IPS DF 4.7 (cell line): ENCODE results near the gene SOX4.

Experiments used
- DNase-seq: peaks from one replicate; pipeline ENCODE4 v3.0.0-alpha.2; 2013; ENCODE audit warnings: low spot score; ENCODE audit errors: extremely low read depth

SOX4 gene

DNA sequence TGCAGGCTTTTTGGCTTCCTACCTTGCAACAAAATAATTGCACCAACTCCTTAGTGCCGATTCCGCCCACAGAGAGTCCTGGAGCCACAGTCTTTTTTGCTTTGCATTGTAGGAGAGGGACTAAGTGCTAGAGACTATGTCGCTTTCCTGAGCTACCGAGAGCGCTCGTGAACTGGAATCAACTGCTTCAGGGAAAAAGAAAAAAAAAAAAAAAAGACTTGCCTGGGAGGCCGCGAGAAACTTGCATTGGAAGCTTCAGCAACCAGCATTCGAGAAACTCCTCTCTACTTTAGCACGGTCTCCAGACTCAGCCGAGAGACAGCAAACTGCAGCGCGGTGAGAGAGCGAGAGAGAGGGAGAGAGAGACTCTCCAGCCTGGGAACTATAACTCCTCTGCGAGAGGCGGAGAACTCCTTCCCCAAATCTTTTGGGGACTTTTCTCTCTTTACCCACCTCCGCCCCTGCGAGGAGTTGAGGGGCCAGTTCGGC is 420 bp downstream of the SOX4 start:
- no peak for DNase-seq

DNA sequence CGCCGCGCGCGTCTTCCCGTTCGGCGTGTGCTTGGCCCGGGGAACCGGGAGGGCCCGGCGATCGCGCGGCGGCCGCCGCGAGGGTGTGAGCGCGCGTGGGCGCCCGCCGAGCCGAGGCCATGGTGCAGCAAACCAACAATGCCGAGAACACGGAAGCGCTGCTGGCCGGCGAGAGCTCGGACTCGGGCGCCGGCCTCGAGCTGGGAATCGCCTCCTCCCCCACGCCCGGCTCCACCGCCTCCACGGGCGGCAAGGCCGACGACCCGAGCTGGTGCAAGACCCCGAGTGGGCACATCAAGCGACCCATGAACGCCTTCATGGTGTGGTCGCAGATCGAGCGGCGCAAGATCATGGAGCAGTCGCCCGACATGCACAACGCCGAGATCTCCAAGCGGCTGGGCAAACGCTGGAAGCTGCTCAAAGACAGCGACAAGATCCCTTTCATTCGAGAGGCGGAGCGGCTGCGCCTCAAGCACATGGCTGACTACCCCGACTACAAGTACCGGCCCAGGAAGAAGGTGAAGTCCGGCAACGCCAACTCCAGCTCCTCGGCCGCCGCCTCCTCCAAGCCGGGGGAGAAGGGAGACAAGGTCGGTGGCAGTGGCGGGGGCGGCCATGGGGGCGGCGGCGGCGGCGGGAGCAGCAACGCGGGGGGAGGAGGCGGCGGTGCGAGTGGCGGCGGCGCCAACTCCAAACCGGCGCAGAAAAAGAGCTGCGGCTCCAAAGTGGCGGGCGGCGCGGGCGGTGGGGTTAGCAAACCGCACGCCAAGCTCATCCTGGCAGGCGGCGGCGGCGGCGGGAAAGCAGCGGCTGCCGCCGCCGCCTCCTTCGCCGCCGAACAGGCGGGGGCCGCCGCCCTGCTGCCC is 1.1 kb downstream of the SOX4 start:
- DNase-seq: no peak

DNA sequence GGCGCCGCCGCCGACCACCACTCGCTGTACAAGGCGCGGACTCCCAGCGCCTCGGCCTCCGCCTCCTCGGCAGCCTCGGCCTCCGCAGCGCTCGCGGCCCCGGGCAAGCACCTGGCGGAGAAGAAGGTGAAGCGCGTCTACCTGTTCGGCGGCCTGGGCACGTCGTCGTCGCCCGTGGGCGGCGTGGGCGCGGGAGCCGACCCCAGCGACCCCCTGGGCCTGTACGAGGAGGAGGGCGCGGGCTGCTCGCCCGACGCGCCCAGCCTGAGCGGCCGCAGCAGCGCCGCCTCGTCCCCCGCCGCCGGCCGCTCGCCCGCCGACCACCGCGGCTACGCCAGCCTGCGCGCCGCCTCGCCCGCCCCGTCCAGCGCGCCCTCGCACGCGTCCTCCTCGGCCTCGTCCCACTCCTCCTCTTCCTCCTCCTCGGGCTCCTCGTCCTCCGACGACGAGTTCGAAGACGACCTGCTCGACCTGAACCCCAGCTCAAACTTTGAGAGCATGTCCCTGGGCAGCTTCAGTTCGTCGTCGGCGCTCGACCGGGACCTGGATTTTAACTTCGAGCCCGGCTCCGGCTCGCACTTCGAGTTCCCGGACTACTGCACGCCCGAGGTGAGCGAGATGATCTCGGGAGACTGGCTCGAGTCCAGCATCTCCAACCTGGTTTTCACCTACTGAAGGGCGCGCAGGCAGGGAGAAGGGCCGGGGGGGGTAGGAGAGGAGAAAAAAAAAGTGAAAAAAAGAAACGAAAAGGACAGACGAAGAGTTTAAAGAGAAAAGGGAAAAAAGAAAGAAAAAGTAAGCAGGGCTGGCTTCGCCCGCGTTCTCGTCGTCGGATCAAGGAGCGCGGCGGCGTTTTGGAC is 2.0 kb downstream of the SOX4 start:
- no peak for DNase-seq

DNA sequence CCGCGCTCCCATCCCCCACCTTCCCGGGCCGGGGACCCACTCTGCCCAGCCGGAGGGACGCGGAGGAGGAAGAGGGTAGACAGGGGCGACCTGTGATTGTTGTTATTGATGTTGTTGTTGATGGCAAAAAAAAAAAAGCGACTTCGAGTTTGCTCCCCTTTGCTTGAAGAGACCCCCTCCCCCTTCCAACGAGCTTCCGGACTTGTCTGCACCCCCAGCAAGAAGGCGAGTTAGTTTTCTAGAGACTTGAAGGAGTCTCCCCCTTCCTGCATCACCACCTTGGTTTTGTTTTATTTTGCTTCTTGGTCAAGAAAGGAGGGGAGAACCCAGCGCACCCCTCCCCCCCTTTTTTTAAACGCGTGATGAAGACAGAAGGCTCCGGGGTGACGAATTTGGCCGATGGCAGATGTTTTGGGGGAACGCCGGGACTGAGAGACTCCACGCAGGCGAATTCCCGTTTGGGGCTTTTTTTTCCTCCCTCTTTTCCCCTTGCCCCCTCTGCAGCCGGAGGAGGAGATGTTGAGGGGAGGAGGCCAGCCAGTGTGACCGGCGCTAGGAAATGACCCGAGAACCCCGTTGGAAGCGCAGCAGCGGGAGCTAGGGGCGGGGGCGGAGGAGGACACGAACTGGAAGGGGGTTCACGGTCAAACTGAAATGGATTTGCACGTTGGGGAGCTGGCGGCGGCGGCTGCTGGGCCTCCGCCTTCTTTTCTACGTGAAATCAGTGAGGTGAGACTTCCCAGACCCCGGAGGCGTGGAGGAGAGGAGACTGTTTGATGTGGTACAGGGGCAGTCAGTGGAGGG is 2.8 kb downstream of the SOX4 start:
- DNase-seq: no peak

DNA sequence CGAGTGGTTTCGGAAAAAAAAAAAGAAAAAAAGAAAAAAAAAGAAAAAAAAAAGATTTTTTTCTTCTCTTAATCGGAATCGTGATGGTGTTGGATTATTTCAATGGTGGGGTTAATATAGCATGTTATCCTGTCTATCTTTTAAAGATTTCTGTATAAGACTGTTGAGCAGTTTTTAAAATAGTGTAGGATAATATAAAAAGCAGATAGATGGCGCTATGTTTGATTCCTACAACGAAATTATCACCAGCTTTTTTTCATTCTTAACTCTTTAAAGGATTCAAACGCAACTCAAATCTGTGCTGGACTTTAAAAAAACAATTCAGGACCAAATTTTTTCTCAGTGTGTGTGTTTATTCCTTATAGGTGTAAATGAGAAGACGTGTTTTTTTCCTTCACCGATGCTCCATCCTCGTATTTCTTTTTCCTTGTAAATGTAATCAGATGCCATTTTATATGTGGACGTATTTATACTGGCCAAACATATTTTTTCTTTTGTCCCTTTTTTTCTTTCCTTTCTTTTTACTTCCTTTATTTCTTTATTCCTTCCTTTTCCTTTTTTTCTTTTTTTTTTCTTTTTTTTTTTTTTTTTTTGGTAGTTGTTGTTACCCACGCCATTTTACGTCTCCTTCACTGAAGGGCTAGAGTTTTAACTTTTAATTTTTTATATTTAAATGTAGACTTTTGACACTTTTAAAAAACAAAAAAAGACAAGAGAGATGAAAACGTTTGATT is 3.6 kb downstream of the SOX4 start:
- no peak for DNase-seq

DNA sequence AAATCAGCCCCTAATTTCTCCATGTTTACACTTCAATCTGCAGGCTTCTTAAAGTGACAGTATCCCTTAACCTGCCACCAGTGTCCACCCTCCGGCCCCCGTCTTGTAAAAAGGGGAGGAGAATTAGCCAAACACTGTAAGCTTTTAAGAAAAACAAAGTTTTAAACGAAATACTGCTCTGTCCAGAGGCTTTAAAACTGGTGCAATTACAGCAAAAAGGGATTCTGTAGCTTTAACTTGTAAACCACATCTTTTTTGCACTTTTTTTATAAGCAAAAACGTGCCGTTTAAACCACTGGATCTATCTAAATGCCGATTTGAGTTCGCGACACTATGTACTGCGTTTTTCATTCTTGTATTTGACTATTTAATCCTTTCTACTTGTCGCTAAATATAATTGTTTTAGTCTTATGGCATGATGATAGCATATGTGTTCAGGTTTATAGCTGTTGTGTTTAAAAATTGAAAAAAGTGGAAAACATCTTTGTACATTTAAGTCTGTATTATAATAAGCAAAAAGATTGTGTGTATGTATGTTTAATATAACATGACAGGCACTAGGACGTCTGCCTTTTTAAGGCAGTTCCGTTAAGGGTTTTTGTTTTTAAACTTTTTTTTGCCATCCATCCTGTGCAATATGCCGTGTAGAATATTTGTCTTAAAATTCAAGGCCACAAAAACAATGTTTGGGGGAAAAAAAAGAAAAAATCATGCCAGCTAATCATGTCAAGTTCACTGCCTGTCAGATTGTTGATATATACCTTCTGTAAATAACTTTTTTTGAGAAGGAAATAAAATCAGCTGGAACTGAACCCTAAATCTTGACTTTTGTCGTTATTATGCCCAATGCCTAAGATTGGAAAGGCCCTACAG is 4.5 kb downstream of the SOX4 start:
- no peak for DNase-seq

DNA sequence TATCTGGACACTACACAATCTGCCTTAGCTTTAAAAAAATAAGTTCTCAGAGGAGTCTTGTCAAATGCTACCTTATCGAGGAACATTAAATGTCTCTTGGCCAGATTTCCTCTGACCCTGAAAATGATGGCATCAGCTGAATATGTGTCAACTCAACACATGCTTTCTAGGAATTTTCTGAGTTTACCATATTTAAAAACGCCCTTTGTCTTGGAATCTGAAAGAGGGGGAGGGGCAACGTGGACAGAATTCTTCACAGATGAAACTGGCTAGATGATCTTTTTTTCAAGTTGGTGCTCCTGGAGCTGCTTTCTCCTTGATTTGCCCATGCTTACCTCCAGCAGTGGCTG is 5.1 kb downstream of the SOX4 start:
- DNase-seq: no peak

DNA sequence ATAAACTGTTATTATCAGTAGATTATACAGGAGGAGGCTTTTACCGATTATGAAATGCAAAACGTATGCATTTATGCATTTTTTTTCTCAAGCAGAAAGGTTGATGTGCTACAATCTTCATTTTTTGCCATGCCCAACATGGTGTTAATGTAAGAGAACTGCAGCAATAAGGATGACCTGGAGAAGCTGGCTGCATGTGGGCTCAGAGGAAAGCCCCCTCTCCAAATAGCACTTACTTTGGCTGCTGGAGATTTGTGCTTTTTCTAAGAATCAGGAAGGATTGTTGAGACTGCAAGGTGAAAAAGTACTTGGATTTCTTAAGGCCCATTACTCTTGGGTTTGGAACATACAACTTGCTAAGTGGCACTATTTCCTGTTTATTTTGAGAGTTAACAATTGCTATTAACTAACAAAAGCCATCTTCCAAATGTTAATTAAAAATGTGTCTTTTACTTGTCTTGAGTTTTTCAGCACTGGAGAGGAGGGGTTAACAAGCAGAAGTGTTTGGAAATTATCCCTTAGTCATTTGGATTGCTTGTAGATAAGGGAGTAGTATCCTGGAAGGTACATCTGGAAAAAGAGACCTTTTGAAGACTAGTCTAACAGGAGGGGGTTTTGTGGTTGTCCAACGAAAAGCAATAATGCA is 5.6 kb downstream of the SOX4 start:
- DNase-seq: no peak

DNA sequence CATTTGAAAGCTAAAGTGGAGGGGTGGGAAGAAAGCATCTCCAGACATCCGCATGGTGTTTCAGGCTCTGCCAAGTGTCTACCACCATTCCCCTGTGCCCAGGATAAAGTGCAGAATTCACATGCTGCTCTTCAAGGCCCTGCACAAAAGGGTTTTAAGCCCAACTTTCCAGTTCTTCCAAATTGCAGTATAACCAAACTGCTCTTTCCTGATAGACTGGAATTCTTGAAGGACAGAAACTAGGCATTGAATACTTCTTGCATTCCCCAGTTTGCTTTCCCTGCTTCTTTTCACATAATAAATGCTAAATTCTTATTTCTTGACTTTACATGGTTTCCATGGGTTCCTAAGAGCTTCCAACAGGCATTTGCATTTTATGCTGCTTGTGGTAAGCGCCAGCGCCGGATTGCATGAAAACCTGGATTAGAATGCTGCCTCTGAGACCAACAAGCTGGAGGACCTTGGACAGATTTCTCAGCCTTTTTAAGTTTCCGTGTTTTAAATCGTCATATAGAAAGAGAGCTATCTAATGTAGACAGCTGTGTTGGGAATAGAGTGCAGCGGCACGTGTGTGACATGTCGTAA is 7.9 kb downstream of the SOX4 start:
- DNase-seq: no peak

DNA sequence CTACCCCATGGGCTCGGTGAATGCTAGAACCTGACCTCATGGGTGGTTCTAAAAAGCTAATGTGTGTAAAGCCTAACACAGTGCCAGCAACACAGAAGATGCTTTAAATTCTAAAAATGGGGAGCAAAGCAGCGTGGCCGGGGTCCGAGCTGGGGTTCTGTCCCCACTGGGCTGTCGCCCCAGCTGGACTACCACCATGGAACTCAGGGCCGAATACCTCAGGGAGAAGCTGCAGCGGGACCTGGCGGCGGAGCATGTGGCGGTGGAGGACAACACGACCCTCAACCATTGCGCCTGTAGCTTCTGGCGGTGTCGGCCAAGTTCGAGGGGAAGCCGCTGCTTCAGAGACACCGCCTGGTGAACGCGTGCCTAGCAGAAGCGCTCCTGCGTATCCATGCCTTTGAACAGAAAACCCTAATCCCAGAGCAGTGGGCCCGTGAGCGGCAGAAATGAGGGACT is 8.4 kb downstream of the SOX4 start:
- no peak for DNase-seq

DNA sequence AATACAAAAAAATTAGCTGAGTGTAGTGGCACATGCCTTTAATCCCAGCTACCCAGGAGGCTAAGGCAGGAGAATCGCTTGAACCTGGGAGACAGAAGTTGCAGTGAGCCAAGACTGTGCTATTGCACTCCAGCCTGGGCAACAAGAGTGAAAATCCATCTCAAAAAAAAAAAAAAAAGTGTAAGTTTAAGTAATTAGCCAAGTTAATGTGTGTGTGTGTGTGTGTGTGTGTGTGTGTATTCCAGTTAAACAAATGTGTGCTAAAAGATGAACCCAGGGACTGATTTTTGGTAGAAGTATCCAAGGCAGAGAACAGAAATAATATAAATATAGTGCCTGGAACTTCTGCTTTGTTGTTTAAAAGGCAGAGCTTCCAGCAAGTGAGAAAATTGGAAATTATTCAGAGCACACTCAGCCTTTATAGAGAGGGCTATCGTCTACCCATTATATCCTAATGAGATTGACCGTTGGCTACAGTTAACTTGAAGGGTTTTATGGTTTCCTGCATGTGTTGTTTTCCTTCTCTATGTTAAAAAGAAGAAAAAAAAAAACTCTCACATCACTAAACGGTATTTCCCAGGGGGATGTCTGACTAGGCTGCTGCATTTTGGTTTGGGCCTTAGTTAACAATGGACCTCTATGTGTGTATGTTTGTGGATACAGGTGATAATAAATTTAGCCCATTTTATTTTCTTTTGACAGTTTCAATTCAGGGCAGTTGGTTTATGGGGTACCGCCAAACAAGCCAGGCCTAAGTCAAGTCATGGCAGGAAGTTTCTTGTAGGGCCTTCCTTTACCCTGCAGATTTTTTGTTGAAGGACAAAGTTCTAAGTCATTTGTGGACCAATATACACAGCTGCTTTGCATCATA is 9.8 kb downstream of the SOX4 start:
- DNase-seq: no peak

DNA sequence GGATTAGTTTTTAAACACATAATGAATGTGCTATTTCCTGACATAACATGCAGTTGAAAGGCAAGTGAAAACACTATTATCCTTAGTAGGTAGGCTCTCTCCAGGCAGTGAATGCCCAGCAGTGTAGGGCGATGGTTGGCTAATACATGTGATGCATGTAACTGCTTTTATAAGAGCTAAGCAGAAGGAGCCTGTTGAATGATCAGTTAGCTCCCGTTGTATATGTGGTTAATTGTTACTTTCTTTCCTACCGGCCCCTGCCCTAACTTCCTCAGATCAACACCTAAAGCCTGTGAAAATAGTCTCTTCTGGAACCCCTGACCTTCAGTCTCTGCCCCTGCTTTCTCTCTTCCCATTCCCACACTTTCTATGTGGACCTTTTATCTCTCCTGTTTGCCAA is 10.5 kb downstream of the SOX4 start:
- no peak for DNase-seq

DNA sequence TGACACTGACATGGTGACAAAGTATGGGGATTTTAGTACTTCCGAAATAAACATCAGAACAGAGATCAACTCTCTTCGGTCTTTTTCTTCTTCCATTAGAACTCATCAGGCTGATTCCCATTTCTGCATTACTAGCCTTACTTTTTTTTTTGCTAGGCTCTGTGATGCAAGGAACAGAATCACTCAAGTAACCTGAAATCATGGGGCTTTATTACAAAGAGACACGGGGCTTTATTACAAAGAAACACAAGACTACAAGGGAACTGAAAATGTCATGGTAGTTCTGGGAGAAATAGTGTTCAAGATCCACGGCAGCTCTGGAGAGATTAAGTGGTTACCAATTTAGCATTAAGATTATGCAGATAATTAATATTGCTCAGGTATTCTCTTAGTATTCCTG is 11.6 kb downstream of the SOX4 start:
- no peak for DNase-seq

DNA sequence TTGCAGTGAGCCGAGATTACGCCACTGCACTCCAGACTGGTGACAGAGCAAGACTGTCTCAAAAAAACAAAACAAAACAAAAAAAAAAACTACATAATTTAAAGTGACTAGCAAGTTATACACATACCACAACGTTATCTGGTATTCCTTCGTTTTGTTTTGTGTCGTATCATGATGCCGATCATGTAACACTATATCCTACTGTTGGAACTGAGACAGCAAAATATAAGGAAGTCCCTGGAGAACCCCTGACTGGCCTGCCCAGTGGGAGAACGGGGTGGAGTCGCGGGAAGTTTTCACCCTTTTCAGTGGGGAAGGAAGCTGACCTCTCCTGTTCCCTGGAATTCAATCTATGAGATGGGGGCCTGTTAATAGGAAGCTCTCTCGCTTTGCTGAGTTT is 15.1 kb downstream of the SOX4 start:
- no peak for DNase-seq

DNA sequence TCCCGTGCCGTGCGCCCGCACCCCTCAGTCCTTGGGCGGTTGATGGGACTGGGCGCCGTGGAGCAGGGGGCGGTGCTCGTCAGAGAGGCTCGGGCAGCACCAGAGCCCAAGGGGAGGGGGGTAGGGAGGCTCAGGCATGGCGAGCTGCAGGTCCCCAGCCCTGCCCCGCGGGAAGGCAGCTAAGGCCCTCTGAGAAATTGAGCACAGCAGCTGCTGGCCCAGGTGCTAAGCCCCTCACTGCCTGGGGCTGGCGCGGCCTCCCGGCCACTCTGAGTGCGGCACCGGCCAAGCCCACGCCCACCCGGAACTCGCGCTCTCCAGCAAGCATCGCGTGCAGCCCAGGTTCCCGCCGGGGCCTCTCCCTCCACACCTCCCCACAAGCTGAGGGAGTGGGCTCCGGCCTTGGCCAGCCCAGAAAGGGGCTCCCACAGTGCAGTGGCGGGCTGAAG is 16.4 kb downstream of the SOX4 start:
- DNase-seq: no peak

DNA sequence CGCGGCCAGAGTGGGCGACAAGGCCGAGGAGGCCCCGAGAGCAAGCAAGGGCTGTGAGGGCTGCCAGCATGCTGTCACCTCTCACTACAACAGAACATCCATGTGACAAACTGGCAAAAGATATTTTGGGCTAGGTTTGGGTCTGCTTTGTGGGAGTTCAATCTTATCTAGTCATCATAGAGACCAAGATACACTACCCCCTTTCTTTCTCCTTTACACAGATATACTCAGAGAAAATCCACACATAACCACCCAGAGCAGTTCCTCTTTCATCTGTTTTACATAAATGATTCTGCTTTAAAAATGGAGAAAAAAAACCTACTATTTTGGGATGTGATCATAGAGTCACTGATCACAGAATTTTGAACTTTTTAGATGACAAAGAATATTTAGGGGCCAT is 16.8 kb downstream of the SOX4 start:
- no peak for DNase-seq

DNA sequence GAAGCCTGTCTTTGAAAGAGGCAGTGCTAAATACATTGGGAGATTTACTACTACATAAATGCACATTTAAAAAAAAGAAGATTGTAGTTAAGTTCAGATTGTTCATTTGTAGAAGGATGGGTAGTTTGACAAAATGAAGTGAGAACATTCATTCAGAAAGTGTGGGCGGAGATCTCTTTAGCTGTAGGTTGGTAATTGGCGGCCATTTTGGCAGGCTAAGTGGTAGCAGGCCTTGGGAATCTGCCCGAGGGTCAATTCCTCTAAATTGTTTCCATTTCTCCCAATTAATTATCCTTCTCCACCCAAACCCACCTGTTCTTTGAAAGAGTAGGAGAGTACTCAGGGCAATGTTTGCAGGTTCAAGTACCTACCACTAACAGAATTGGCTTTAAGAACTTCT is 17.9 kb downstream of the SOX4 start:
- no peak for DNase-seq
